GM21529 (cell line): ENCODE results near the gene JAML.
A peak's percentile ranks its signal among the peaks of the same experiment; 100 is the strongest.

Experiments used
- ATAC-seq: cut with Tn5 transposase; IDR thresholded peaks from one replicate; pipeline ENCODE4 v1.9.1; 2021; ENCODE audit not compliant: unreplicated experiment

The JAML gene, protein sequence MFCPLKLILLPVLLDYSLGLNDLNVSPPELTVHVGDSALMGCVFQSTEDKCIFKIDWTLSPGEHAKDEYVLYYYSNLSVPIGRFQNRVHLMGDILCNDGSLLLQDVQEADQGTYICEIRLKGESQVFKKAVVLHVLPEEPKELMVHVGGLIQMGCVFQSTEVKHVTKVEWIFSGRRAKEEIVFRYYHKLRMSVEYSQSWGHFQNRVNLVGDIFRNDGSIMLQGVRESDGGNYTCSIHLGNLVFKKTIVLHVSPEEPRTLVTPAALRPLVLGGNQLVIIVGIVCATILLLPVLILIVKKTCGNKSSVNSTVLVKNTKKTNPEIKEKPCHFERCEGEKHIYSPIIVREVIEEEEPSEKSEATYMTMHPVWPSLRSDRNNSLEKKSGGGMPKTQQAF

GRCh38 chr11:118224511-118225188 lies at the start of gene JAML:
TSS of gene JAML (minus strand) at chr11:118225011. CDS start at chr11:118214866, 10,145 bp downstream.
- ATAC-seq, result peak; percentile 40

- no peak for ATAC-seq
Measured at GRCh38 chr11:118274186-118274585, 49.4 kb upstream of the JAML start.

DNA sequence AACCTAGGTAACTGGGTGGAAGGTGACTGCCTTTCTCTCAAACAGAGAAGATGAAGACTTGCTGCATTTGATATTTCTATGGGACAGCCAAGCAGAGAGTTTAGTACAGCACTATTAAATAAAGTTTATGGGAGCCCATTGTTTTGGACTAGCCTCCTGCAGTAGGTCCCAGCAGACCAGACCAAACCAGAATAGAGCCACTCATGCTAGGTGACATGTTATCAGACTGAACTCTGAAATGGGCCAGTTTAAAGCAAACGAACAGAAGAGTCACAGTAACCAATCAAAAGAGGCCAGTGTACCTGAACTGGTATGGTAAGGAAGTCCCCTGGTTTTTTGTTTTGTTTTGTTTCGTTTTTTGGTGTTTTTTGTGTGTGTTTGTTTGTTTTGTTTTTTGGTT lies 47.2 kb upstream of the JAML start:
- no peak for ATAC-seq

- ATAC-seq, result no peak
Measured at GRCh38 chr11:118267486-118267885, 42.7 kb upstream of the JAML start.

DNA sequence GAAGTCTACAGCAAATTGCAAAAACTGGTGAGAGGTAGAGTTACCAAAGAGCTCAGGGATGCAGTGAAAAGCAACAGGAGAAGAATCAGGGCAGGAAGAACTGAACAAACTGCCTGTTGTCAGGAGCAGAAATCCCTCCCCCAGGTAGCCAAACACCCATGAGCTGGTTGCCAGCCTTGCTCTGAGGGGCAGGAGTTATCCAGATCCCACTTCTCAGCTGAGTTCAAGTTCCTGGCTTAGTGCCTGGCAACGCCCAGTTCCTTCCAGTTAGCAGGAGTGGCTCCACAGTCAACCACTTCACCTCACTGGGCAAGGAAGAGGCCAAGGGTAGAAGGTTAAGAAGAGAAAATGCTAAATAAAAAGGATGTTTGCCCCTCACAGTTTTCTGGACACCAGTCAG lies 41.1 kb upstream of the JAML start:
- ATAC-seq, result no peak

DNA sequence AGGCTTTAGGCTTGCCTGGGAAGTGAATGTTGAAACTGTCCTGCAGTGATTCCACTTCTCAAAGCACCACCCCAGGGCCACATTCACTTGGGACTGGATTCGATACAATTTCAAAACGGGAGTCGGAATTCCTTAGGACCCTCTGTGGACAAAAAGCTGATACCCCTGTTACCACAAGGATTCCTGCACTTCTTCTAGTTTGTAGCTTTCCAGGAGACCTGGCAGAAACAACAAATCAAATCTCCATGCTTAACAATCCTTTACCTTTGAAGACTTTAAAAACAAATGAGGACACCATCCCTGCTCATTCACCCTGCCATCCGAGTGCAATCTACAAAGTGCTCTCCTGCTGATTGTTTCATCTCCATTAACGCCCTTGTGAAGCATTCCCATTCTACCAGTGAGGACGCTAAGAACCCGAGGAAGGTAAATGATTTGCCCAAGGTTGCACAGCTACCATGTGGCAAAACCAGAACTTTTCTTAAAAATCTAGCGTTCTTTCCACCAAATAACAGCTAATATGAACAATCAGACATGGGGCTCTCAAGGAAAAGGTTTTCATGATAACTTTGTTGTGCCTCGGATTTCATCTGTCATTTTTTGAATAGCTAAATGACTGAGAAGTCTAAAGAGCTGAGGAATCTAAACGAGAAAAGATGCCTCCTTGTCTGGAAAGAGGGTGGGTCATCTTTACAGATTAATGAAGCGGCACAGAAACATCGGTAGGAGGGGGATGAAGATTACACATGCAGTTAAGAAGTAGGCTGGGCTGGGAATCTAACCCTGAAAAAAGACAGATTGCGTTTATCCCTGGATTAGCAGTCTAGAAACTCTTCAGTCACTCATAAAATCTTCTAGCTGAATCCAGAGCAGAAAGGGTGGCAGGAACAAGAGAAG lies 40.0 kb upstream of the JAML start:
- ATAC-seq, result no peak

DNA sequence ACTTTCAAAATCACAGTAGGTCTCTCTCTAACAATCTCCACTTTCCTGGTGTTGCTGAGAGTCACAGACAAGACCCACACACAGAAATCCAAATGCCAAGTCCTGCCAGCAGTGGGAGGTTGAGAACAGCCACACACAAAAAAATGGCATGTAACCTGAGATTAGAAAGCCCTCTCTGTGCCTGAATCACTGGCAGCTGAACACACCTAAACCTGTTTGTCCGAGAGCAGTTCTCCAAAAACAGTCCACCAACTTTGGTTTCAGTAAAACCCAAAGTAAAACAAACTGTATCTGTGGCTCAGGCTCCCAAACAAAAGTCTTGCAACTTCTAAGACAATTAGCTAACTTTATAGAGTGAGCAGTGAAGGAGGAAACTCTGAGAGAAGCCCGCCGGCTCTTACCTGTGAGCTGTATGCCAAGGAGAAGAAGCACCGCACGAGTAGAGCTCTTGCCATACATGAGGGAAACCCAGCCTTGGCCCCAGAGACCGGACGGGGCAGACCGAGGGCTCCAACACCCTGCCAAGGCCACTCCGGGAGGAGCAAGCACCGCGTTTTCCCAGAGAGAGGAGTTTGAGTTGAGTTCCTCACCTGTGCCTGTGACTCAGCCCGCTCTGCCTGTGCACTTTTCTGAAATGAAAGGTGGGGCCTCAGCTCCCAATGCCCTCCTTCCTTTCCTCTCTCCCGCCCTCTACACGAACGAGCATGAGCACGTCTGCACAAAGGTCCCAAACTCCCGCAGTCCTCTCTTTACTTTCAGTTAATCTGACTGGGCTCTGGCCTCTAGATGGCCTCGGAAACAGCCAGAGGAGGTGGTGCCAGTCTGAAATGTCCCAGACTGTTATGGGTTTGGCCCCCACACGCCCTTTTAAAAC lies 39.1 kb upstream of the JAML start, which contains the start of gene MPZL2:
Gene MPZL2 (minus strand): TSS at position 603 of the 874 bp plus-strand sequence. CDS start 144 bp downstream, at position 459.
- ATAC-seq, result no peak

DNA sequence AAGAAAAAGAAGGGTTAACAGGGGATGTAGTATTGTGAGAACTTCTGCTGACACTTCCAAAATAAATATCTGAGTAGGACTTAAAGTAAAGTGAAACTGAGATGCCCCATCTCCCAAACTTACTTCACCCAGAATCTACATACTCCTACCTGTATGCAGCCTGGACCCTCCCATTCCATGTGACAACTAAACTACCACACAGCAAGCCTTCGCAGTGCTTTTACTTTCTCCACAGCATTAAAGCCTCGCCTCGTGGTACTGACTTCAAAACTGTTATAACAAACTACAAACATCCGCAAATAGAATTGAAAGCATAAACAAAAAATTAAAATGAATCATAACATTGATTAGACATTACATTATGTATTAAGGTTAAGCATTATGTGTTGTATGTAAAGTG lies 38.3 kb upstream of the JAML start:
- no peak for ATAC-seq

GRCh38 chr11:118260353-118260752 lies 35.5 kb upstream of the JAML start:
- no peak for ATAC-seq

DNA sequence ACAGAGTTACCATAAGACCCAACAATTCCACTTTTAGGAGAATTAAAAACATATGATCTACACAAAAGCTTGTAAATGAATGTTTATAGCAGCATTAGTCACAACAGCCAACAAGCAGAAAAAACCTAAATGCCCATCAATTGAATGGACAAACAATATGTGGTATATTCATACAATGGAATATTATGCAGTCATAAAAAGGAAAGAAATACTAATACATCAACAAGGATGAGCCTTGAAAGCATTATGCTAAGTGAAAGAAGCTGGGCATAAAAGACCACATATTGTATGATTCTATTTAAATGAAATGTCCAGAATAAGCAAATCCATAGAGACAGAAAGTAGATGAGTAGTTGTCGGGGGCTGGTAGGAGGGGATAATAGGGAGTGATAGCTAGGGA lies 34.3 kb upstream of the JAML start:
- no peak for ATAC-seq

DNA sequence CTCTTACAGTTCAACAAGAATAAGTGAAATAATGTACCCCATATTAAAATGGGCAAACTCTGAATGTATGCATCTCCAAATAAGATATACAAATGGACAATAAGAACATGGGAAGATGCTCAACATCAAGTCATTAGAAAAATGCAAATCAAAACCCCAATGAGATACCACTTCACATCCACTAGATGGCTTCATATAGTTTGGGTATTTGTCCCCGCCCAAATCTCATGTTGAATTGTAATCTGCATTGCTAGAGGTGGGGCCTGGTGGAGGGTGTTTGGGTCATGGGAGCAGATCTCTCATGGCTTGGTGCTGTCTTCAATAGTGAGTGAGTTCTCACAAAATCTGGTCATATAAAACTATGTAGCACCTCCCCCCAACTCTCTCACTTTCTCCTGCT lies 33.6 kb upstream of the JAML start:
- no peak for ATAC-seq

DNA sequence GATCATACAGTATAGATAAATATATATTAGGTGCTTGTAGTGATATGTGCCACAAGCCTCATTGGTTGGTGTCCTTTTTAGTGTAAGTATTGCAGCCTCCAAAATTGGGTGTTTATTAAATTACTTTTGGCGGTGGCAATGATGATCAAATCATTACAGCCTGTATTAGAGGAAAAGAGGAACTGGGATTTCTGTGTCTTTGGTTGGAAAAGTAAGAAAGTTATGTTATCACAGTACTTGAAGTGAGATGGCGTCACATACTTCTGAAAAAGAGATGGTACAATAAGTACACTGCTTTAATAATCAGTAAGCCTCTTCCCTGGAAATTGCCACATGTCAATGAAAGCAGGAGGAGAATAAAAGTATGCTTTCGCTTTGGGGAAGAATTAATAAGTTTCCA lies 27.9 kb upstream of the JAML start:
- ATAC-seq, result peak; percentile 19

DNA sequence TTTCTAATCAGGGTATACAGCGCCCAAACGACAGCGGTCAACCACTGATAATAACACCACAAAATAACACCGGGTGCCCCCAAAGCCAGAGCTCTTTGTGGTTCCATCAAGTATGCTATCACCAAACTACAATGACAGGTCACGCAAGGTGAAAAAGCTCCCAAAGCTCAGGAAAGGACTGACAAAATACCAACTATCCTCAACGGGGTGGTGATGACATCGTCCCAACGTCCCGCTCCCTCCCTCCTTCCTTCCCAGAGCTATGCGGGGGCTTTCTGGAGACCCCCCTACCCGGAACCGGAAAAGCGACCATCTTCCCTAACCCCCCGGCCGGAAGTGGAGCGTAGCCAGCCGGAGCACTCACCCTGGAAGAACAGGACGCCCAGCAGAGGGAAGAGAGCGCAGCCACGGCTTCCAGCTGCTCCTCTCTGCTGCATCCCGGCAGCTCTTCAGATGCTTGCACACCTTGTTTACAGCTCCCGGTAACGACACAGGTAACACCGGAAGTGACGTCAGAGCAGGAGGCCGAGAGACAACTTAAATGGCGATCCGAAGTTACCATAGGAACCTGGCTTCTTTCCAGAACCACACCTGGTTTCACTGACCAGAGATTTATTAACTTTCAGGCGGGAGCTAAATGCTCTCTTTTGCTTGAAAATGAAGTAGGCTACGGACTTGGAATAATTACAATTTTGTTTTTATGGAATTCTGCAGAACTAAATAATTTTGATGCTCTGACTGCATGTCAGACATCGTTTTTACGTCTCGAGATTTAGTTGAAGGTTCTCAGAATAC lies 27.2 kb upstream of the JAML start, which contains the start of gene MPZL3:
Gene MPZL3 (minus strand): TSS at position 508 of the 795 bp plus-strand sequence. CDS start 71 bp downstream, at position 437.
- peak; percentile 67 for ATAC-seq

DNA sequence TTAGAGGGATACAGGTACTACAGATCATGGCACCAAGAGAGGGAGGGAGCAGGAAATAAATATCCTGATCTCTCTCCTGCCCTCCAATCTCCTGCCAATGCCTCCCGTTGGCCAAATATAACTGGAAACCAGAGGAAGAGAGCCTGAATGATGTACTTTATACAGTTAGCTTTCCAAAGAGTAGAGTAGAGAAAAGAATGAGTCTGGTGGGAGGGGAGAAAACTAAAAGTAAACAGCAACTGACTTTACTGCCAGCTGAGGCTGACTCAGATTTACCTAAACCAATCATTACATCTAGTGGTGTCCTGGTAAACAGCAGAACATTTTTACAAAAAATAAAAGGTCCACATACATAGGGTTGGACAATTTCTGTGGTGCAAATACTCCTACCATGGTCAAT lies 22.2 kb upstream of the JAML start:
- ATAC-seq, result no peak

DNA sequence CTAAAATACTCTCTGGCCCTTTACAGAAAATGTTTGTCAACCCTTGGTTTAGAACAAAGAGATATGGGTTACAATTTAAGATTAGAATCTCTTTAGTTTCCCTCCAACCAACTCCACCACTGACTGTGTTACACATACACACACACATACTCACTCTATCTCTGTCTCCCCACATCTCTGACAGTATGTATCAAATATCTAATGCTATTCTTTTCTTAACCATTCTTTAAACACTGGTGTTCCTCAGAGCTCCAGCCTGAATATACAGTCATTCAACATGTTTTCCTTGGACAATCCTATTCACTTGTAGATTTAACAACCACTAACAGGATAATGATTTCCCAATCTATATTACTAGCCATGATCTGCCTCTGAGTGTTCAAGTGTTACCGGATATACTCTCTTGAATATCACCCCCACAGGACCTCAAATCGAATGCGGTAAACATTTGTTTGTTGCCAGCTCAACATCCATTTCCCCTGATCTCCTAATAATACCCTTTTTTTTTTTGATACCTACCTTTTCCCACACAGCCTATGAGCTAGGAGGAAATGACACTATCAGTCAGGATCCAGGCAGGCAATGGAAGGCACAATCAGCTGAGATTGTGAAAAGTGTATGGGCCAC lies 21.2 kb upstream of the JAML start:
- no peak for ATAC-seq

- no peak for ATAC-seq
Measured at GRCh38 chr11:118243993-118244762, 19.4 kb upstream of the JAML start.

DNA sequence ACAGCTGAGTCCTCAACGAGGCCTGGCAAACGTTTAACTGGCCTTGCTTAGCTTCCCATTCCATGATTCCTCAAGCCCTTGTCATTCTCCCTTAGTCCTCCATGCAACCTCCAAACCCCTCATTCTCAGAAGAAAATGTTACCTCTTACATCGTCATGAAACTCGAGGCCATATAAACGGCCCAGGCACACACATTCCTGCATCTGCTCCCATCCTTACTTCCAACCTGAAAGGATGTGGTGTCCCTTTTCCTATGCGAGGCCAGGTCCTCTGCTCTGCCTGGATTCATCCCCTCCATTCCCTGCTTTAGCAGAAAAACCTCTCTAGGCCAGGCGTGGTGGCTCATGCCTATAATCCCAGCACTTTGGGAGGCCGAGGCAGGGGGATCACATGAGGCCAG lies 18.4 kb upstream of the JAML start:
- ATAC-seq, result no peak

GRCh38 chr11:118241764-118242098 lies 16.9 kb upstream of the JAML start:
- no peak for ATAC-seq
